G401.6 (cell line): ENCODE results near the gene SHISA6.

Experiments used
- FAIRE-seq: peaks from 2 replicates; lab custom pipeline; 2012; peaks lifted over from hg19 to GRCh38; lab: Jason Lieb, UNC

SHISA6 gene

DNA sequence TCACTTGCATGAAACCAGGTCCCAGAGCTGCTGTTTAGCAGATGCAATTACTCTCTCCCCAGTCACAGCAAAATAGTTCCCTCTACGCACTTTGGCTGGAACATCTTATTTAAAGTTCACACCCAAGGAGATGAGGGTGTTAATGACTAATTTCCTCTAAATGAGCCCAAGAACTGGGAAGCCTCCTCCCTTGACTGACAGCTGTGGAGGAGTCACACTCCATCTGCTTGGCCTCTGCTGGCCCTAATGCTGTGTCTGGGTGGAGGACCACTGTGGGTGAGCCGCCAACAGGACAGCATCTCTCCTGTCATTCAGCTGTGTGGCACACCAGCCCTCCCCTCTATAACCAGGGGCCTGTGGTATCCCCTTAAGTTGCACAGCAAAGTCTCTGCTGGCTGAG lies 115.4 kb downstream of the SHISA6 start:
- no peak for FAIRE-seq

GRCh38 chr17:11363565-11364117 lies 122.6 kb downstream of the SHISA6 start:
- FAIRE-seq: no peak

- FAIRE-seq: no peak
Measured at GRCh38 chr17:11366272-11366850, 125.3 kb downstream of the SHISA6 start.

- no peak for FAIRE-seq
Measured at GRCh38 chr17:11369575-11369974, 128.6 kb downstream of the SHISA6 start.

- no peak for FAIRE-seq
Measured at GRCh38 chr17:11372692-11373091, 131.7 kb downstream of the SHISA6 start.

DNA sequence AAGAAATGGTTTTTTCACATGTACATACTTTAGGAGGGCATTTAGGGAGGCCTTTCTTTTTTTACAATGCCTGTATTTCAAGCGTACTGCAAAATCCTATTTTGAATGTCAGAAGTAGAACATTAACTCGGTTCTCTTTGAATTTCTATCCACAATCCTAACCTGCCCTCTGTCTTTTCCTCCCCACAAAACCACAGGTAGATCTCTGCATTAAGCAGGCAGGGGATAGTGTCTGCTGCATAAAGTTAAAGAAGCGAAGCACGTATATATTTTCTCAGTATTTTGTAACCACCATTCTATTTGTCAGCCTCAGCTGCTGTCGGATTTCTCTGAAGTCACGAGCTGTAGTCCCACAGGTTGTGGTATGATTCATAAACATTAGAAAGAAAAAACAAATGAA lies 137.5 kb downstream of the SHISA6 start:
- no peak for FAIRE-seq

GRCh38 chr17:11380761-11381160 lies 139.7 kb downstream of the SHISA6 start:
- FAIRE-seq: no peak

DNA sequence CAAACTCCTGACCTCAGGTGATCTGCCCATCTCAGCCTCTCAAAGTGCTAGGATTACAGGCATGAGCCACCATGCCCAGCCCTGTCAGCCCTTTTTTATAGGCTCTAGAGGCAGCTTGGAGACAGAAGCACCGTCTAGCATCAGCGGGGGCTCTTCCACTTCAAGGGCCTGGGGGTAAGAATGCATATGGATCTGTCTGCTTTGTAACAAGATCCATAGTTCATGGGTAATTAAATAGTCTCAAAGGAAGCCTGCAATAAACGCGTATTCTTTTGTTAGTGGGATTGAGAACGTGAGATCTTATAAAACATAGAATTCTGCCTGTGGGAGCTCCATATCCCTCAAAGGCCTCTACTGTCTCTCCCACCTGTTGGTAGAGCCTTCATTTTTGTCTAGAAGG lies 142.1 kb downstream of the SHISA6 start:
- FAIRE-seq: no peak

- no peak for FAIRE-seq
Measured at GRCh38 chr17:11384131-11384530, 143.1 kb downstream of the SHISA6 start.

- FAIRE-seq: no peak
Measured at GRCh38 chr17:11387610-11388009, 146.6 kb downstream of the SHISA6 start.

DNA sequence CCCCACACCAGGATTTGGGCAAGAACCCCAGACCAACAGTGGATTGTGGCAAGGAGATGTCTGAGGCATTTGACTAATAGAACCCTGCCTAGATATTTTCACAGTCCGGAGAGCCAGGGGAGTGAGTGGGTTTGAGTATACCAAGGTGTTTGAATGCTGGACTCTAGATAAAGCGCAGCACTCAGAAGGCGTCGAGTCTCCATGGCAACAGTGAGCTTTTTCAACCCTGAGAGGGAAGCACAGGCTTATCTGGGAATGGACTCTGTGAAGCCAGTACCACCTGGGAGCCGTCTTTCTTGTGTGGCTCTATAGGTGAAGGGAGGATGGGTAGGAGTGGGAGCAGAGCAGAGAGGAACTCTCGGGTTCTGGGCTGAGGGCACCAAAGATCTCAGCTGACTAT lies 147.0 kb downstream of the SHISA6 start:
- no peak for FAIRE-seq

DNA sequence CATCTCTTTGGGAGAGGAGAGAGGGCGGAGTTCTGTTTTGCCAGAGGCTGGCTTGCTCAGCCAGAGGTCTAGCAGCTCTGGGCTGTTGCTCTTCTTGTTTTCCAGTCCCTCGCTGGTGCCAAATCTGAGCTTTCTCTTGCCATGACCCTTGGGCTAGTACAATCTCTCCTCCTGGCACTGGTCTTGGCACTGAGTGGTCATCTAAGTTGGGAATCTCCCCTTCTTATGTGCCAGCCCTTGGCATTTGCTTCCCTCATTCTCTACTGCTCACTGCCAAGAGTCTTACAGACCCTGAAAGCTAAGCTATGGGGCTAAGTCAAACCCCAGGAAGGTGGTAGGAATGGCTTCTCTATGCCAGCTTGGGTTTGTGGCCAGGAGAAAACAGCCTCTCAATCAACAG lies 148.6 kb downstream of the SHISA6 start:
- FAIRE-seq: no peak

DNA sequence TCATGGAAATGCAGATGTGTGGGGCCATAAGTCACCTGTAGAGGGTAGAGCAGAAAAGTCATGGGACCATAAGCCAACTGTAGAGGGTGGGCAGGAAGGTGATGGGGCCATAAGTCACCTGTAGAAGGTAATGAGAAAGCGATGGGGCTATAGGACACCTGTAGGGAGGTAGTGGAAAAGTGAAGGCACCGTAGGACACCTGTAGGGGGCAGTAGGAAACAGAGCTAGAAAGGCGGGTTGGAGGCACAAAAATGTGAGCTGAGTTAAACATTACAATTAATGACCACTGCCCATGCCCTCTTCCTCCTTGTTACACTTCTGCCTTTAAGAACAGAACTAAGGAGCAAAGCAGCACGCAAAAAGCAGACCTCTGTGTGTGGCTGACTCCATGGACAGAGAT lies 150.1 kb downstream of the SHISA6 start:
- no peak for FAIRE-seq

DNA sequence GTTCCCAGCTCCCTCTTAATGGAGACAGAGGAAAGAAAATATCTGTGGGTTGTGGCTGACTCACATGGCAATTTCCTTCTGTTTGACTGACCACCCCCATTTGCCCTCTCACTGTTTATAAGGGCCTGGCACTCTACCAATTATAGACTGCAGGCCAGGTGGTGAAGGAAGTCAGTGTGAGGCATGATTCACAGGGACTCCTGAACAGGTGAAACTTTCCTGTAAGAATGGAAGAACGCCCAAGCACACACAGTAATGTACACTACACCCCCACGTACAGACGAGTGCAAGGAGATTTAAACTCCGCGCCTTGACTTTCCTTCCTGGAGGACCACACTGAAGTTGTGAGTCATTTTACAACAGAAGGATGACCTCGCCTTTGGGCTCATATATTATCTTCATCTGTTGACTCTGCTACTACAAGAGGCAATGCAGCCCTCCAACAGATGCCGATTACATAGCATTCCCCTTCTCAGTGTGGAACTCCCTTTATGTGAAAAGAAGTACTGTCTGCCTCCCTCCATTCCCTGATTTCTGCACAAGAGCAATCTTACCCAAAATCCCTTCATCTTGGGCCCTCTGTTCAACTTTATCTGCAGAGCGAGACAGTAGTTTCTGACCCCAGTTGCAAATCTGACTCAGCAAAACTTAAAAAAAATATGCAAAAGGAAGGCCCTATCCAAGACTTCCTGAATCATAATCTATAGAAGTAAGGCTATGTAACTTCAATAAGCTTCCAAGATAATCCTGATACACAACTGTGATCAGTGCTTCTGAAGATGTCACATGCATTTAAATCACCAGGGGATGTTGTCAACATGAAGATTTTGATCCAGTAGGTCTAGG lies 163.6 kb downstream of the SHISA6 start:
- no peak for FAIRE-seq

DNA sequence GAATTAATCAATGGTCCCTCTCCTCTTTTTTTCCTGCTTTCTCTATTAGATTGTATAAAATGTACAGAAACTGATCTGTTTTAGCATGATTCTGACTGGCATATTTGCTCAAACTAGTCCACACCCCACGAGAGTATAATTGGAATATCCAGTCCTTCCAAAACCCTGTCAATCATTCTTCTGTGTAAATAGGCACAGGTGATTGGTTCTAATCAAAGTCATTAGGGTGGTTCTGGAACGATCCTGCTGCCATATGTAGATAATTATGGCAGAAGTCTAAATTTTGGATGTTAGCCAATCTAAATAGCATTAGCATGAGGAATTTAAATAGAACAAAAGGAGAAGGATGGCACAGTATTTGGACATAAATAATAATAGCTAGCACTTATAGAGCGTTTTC lies 165.7 kb downstream of the SHISA6 start:
- FAIRE-seq: no peak

- FAIRE-seq: no peak
Measured at GRCh38 chr17:11412654-11413053, 171.6 kb downstream of the SHISA6 start.

DNA sequence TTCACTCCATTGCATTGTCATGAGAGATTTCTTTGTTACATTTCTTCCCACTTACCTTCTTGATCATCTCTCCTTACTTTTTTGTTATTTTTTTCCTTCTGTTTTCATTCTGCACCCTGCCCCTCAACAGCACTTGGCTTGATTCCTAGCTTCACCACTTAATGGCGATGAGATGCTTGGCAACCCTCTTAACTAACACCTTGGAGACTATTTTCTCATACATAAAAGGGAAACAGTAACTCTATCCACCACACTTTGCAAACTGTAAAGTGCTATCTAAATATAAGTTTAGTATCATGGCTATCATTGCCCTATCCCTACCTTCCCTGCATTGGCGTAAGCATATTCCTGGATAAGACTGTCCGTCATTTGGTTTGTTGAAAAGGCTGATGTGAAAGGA lies 177.3 kb downstream of the SHISA6 start:
- FAIRE-seq: no peak

- no peak for FAIRE-seq
Measured at GRCh38 chr17:11430751-11431150, 189.7 kb downstream of the SHISA6 start.

DNA sequence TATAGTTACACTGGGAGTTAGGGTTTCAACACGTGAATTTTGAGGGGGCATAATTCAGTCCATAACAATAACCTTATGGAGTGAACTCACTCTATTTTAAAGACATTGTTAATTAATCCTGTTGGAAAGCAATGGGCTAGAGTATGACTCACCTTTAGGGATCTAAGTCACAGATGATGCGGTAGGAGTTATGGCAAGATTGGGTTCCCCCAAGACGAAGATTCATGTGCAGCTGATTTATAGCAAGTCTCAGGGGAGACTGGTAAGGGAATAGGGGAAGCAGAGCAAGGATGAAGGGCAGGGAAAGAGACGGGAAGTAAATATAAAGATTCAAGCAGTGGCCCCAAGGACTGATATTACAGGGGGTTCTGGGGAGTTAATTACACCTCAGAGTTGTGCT lies 197.7 kb downstream of the SHISA6 start:
- no peak for FAIRE-seq

DNA sequence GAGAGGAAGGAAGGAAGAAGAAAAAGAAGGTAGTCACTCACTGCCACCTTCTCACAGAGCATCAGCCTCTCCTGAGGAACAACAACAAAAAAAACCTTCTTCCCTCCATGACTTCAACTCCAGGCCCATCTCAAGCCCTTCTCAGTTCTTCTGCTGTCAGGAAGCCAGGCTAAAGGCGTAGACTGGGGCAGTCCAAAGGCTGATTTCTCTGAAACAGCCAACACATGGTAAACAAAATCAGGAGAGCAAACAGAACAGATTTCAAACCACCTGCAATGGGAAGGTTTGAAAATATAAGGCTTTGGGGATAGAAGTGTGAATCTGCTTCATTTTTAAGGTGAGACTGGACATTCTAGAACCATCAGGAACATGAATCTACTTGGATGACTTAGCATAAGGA lies 200.0 kb downstream of the SHISA6 start:
- no peak for FAIRE-seq

- FAIRE-seq: no peak
Measured at GRCh38 chr17:11446316-11446715, 205.3 kb downstream of the SHISA6 start.

- FAIRE-seq: no peak
Measured at GRCh38 chr17:11454096-11454495, 213.1 kb downstream of the SHISA6 start.

DNA sequence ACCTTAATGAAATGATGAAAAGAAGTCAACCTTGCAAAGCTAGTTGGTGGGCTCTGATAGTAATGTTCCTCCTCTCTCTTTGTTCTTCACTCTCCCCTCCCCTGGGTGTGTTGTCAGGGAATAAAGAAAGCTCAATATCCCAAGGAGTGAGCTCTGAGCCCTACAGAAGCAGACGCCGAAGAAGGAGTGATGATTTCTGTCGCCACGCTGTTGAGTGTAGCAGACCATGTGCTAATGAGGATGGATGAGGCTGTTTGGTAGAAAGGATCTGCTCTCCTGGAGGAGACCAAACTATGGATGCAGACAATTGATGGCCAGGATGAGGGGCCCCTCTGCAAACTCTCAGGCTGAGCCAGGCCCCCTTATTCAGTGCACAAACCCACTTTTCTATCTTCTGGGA lies 217.3 kb downstream of the SHISA6 start:
- FAIRE-seq: no peak

DNA sequence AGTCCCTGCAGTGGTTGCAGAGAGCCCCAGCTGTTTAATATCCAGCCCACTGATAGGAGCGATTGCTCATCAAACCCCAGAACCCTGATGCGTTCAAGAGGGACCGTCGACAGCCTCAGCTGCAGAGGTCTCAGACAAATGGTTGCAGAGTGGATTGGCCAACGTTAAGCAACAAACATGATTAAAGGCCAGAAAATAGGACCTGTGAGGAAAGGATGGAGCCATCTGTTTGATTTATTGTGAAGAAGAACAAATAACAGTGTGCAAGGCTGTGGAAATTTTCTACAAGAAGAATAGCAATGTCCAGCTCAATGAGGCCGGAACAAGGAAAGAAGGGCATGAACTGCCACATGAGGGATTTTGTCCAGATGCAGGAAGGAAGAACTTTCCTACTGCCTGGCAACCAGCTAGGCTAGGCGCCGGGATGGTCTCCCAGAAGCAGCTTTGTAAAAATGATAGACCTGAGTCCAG lies 218.9 kb downstream of the SHISA6 start:
- no peak for FAIRE-seq
